GM12891 (cell line): ENCODE results near the gene UPP2. TPM values are rescaled to one million over a fixed set of nuclear protein-coding genes. Genes with fewer than 3 reads are reported as not detected.

Experiments used
- DNase-seq: peaks from one replicate; pipeline ENCODE4 v3.0.0; 2011; ENCODE audit warnings: low spot score; ENCODE audit not compliant: insufficient read length
- FAIRE-seq: peaks from 2 replicates; lab custom pipeline; 2011; peaks lifted over from hg19 to GRCh38; lab: Jason Lieb, UNC
- PAX5 ChIP-seq: IDR thresholded peaks from 2 replicates; pipeline ENCODE4 v1.6.1; 2011; ENCODE audit warnings: low read length, moderate library complexity, mild to moderate bottlenecking; ENCODE audit not compliant: insufficient read depth, severe bottlenecking
- POLR2A ChIP-seq: IDR thresholded peaks from 2 replicates; pipeline ENCODE4 v1.6.1; 2011; ENCODE audit warnings: low read depth, low read length, control low read depth
- POLR2AphosphoS5 ChIP-seq: IDR thresholded peaks from 2 replicates; pipeline ENCODE4 v1.6.1; 2011; ENCODE audit warnings: low read depth, low read length, control low read depth
- POU2F2 ChIP-seq: IDR thresholded peaks from 2 replicates; pipeline ENCODE4 v1.6.1; 2011; ENCODE audit warnings: low read depth, mild to moderate bottlenecking, control low read depth, low read length, moderate library complexity
- SPI1 ChIP-seq: IDR thresholded peaks from 2 replicates; pipeline ENCODE4 v1.6.1; 2011; ENCODE audit warnings: low read depth, low read length, control low read depth
- TAF1 ChIP-seq: IDR thresholded peaks from 2 replicates; pipeline ENCODE4 v1.6.1; 2011; ENCODE audit warnings: low read depth, low read length, control low read depth
- polyA plus RNA-seq: library from polyadenylated mRNA; unstranded; fragments of >200 nt; gene quantifications from one replicate; pipeline ENCODE4 v1.2.1, GENCODE V29; 2012; ENCODE audit warnings: low read depth, missing spikeins, inconsistent platforms; ENCODE audit not compliant: missing spikeins

UPP2 gene
- polyA plus RNA-seq = not detected

DNA sequence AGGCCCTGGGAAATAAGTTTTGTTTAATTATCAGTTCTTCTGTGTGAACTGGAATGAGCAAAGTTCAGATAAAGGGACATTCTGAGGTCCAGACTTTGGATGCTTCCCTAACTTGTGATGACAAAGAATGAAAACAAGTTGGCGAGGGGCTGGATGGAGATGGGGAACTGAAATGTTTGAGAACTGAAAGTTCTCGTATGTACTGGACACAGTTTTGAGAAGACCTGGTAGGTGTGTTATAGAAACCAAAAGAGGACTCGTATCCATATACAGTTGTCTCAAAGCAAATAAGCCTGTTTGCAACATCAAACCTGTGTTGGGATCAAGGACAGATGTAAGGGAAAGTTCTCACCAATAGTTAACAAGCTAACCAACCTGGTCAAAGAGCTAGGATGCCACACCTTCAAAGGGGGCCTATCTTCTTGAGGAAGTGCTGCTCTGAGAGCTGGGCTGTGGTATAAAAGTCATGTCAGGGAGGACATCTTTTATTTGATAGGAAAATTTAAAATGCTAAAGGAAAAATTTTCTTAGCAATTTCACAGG is at the start of gene UPP2:
Gene UPP2, plus strand, starts transcription at position 493 of the 543 bp plus-strand sequence. CDS start 188 bp downstream, outside the sequence.
- TF ChIP-seq SPI1 (0 out of 2 replicates have a peak, but pooled peaks have one; percentile 23), POLR2AphosphoS5 (no peak)
- FAIRE-seq (no peak), DNase-seq (no peak)

DNA sequence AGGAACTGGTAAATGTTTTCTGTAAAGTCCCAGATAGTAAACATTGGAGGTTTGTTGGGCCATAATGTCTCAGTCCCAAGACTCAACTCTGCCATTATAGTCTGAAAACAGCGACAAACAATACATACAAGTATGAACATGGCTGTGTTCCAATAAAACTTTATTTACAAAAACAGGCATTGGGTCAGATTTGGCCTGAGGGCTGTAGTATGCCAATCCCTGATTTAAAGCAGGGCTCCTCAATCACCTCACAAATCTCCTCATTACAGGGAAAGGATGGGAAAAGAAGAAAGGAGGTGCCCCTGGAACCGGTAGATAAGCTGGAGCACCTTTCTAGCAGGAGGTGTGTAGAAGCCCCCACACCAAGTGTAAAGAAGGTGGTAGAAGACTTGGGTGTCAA is 48.9 kb upstream of the UPP2 start:
- no peak for TF ChIP-seq POLR2AphosphoS5
- no peak for TF ChIP-seq POLR2A
- no peak for TF ChIP-seq TAF1
- no peak for TF ChIP-seq POU2F2
- TF ChIP-seq PAX5 = no peak
- no peak for TF ChIP-seq SPI1
- FAIRE-seq = no peak

DNA sequence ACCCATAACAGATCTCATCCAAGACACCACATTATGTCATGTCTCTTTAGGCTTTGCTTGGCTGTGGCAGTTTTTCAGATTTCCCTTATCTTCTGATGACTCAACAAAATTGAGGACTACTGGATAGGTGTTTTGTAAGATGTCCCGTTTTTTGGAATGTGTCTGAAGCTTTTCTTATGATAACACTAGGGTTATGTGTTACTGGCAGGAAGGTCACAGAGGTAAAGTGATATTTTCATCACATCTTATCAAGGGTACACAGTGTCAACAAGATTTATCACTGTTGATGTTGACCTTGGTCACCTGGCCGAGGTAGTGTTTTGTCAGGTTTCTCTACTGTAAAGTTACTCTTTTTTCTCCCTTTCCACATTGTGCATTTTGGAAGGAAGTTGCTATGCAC is 44.8 kb upstream of the UPP2 start:
- FAIRE-seq (no peak), DNase-seq (no peak)
- TF ChIP-seq PAX5 (no peak), SPI1 (no peak), POLR2A (no peak), TAF1 (no peak), POU2F2 (no peak), POLR2AphosphoS5 (no peak)

More for the DNA sequence above, 48.9 kb upstream of the UPP2 start:
- DNase-seq = no peak

DNA sequence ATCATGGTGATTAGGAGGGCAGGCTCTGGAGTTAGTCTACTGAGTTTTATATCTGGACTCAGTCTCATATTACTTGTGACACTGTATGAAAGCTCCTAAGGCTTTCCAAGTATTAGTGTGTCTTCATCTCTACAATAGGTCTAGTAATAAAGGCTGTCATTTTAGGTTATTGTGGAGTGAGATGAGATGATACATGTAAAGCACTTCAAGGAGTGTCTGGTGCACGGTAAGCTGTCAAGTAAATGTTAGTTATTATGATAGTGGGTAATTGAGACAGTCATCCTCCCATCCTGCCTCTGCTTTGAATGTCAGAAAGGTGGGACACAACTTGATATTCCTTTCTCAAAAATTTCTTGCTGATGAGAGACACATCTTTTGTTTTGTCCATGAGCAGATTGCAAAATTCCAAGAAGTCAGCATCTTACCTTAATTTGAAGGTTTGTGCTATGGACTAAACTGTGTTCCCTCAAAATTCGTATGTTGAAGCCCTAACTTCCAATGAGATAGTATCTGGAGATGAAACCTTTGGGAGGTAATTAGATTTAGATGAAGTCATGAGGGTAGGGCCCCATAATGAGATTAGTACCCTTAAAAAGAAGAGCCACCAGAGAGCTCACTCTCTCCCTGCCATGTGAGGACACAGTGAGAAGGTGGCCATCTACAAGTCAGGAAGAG is 41.4 kb upstream of the UPP2 start:
- DNase-seq (no peak), FAIRE-seq (no peak)
- no peak for TF ChIP-seq POLR2AphosphoS5
- no peak for TF ChIP-seq TAF1
- TF ChIP-seq POLR2A = no peak
- TF ChIP-seq SPI1 = no peak
- no peak for TF ChIP-seq POU2F2
- no peak for TF ChIP-seq PAX5

DNA sequence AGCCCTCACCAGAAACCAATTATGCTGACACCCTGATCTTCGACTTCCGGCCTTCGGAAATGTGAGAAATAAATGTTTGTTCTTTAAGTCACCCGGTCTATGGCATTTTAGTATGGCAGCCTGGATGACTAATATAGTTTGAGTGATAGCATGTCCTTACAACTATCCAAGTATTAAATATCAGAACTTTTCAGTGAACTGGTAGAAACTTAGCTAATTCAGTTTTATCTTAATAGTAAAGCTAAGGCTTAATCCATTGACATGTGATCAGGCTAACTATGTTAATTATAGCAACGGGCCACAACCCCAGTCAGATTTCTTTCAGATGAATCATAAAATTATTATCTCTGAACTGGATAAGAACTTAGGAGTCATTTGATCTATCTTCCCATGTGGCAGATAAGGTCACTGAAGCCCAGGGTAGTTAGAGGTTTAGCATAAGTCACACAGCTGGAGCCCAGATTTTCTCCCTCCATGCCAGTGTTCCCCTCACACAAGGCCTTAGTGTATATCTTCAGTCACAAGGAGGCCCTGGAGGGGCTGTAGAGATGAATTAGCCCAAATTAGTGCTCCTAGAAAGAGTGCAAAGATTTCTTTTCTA is 40.7 kb upstream of the UPP2 start:
- no peak for FAIRE-seq

DNA sequence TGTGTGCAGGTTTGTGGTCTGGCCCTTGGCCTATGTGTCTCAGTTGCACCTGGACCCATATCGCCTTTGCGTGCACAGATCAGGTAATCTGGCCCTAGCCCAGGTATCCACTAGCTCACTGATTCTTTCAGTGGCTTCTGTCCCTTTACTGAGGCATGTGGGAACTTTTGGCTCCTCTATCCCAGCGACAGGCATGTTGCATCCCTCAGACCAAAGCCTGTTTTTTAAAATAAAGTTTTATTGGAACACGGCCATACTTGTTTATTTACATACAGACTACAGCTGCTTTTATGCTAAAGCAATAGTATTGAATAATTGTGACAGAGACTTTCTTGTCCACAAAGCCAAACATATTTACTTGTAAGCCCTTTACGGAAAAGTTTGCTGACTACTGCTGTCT is 39.9 kb upstream of the UPP2 start:
- FAIRE-seq (no peak), DNase-seq (no peak)
- TF ChIP-seq PAX5 = no peak
- no peak for TF ChIP-seq SPI1
- TF ChIP-seq POLR2A = no peak
- TF ChIP-seq POU2F2 = no peak
- TF ChIP-seq TAF1 = no peak
- no peak for TF ChIP-seq POLR2AphosphoS5

More for the DNA sequence above, 40.7 kb upstream of the UPP2 start:
- DNase-seq = no peak
- TF ChIP-seq PAX5 (no peak), TAF1 (no peak), POLR2A (no peak), POU2F2 (no peak), POLR2AphosphoS5 (no peak)

DNA sequence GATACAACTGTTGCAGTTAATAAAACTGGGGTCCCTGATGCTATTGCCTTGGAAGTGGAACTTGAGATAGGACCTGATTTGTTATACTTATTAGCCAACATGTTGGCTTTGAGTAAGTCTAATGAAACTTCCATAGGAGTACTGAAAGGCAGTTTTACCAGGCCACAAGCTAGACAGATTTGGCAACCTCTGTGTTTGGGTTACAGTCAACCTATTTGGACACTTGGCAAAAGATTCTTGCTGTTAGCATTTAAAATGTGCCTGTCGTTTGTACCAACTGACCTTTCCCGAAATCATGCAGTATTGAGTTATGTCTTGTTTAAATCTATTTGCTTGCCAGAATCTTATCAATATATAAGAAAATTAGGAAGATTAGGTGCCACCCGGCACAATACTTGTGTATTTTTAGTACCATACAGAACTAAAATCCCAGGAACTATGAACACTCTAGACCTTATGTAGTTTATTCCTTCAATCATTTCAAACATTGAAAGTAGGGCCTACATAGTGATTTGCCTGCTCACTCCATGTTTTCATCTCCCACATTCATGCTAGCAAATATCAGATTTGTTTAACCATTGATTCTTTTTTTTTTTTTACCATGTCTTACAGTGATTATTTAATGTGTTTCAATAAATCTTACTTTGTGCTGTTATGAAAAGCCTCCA is 35.5 kb upstream of the UPP2 start:
- no peak for TF ChIP-seq TAF1
- TF ChIP-seq PAX5 = no peak
- no peak for TF ChIP-seq POLR2A
- TF ChIP-seq POLR2AphosphoS5 = no peak
- TF ChIP-seq SPI1 = no peak
- TF ChIP-seq POU2F2 = no peak
- FAIRE-seq = no peak
- DNase-seq = no peak

DNA sequence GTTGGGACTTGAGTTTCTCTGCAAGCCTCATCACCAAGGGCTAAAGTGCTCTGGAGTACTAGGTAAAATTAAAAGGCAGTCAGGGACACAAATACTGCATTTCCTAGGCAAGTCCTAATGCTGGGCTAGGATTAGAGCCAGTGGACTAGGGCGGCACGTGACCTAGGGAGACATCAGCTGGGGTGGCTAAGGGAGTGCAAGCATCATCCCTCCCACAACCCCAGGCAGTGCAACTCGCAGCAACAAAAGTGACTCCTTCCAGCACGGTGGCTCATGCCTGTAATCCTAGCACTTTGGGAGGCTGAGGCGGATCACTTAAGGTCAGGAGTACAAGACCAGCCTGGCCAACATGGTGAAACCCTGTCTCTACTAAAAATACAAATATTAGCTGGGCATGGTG is 30.7 kb upstream of the UPP2 start:
- FAIRE-seq (no peak), DNase-seq (no peak)
- TF ChIP-seq PAX5 (no peak), TAF1 (no peak)

DNA sequence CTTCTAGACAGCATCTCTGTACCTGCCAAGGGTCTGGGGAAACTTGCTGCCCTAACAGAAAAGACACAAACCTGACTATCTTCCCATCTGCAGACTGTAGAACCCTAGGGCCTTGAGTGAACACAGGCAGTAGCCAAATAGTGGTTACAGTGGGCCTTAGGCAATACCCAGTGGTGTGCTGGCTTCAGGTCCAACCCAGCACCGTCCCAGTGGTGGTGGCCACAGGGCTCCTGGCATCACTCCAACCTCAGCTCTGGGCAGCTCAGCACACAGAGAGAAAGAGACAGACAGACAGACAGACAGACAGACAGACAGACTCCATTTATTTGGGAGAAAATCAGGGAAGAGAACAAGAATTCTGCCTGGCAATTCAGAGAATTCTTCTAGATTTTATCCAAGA is 29.3 kb upstream of the UPP2 start:
- FAIRE-seq = no peak
- no peak for DNase-seq
- TF ChIP-seq POU2F2 (no peak), PAX5 (no peak), SPI1 (no peak), POLR2A (no peak), TAF1 (no peak), POLR2AphosphoS5 (no peak)

DNA sequence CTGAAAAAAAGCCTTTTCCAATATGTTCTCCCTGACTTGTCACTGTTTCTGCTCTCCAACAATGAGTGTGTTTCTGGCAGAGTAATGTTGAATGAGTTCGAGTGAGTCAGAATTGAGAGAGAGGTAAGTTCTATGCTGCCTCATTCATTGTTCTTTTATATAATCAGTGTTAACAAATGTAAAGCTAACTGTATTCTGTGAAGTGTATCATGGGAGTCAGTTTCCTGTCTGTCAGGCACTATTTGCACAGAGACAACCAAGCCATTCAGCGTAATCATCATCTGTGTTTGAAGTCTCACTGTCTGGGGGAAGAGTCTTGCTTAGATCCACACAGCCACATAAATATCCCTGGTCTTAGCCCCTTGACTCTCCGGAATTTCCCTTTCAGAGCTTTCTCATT is 22.0 kb upstream of the UPP2 start:
- FAIRE-seq = no peak
- TF ChIP-seq POLR2A (no peak), SPI1 (no peak), PAX5 (no peak), POU2F2 (no peak), TAF1 (no peak), POLR2AphosphoS5 (no peak)
- no peak for DNase-seq
